Activated CD4-positive, alpha-beta T cell treated with anti-CD3 and anti-CD28 coated beads for 1 hour (primary cell): ENCODE results near the gene PNMT.

Experiments used
- DNase-seq: peaks from one replicate; pipeline ENCODE4 v3.0.0-alpha.2; 2020

The PNMT gene

GRCh38 chr17:39658346-39658745 lies 9.9 kb upstream of the PNMT start:
- DNase-seq, result no peak

DNA sequence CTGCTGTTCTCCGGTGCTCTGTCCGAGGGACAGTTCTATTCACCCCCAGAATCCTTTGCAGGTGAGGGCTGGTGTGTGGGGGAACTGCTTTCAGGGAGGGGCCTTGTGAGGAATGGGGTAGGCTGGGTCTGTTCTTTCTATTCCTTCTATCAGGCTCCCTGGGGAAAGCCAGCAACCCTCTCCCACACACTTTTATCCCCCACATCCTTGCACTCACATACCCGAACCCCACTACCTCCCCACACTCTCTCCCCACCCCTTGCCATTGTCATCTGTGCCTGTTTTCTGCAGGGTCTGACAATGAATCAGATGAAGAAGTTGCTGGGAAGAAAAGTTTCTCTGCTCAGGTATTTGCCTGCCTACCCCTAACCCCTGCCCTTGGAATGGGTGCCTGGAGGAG lies 9.5 kb upstream of the PNMT start:
- DNase-seq, result no peak

DNA sequence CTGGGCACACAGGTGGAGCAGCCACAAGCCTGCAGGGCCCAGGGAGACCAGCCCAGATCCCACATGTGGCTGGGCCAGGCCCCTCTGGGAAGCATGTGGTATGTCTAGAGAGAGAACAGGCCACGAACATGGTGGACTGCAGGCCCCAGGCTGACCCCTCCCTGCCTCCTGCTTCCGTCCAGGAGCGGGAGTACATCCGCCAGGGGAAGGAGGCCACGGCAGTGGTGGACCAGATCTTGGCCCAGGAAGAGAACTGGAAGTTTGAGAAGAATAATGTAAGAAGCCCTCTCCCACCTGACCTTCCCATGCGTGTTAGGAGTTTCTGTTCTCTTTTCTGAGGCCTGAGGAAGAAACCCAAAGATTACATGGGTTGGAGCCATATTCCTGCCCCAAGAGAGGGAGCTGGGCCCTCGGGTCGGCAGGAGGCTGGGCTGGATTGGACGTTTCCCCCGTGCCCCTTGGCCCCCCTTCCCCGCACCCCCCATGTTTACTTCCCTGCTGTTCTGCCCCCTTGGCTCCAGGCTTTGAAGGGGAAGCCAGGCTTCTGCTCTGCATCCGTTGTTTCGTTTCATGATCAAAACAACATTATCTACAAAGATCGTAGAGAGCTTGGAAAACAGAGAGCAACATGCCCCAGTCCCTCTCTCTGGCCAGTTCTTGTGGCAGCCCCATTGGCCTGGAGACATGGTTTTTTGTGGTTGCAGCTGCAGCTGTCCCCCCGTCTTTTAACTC lies 8.8 kb upstream of the PNMT start:
- no peak for DNase-seq

DNA sequence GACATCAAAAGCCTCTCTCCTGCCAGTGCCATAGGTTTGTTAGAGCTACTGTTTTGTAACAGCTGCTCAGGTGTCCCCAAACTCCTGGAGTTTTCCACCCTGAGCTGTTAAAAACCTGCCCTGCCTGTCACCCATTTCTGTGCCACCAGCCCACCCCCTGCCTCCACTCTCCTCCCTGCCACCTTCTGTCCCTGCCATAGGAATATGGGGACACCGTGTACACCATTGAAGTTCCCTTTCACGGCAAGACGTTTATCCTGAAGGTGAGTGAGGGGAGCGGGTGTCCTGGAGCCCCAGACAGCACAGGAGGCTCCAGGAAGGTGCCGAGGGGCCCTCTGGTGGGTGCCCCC lies 8.3 kb upstream of the PNMT start:
- DNase-seq, result no peak

GRCh38 chr17:39660397-39661385 lies 7.6 kb upstream of the PNMT start:
- no peak for DNase-seq

- no peak for DNase-seq
Measured at GRCh38 chr17:39661744-39662541, 6.3 kb upstream of the PNMT start.

DNA sequence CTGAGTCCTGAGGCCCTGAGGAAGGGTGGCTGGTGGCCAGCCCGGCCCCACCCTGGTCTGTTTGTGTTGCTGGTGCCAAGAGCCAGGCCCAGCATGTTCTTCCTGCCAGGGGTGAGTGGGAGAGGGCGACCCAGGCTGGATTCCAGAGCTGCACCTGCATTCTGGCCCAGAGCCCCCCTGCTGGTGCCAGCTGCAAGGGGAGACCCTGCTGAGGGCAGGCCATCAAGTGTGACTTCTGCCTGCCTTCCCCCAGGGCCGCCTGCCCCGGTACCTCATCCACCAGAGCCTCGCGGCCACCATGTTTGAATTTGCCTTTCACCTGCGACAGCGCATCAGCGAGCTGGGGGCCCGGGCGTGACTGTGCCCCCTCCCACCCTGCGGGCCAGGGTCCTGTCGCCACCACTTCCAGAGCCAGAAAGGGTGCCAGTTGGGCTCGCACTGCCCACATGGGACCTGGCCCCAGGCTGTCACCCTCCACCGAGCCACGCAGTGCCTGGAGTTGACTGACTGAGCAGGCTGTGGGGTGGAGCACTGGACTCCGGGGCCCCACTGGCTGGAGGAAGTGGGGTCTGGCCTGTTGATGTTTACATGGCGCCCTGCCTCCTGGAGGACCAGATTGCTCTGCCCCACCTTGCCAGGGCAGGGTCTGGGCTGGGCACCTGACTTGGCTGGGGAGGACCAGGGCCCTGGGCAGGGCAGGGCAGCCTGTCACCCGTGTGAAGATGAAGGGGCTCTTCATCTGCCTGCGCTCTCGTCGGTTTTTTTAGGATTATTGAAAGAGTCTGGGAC lies 5.5 kb upstream of the PNMT start:
- no peak for DNase-seq

DNA sequence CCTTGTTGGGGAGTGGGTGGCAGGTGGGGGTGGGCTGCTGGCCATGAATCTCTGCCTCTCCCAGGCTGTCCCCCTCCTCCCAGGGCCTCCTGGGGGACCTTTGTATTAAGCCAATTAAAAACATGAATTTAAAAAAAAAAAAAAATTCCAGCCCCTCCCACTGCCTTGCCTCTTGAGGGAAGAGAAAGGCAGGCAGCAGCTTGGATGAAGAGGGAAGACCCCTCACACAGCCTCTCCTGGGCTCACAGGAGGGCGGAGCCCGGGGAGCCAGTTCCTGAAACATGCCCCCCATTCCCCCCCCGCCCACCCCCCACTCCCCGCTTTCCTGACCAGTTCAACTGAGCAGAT lies 4.9 kb upstream of the PNMT start:
- DNase-seq, result no peak

GRCh38 chr17:39663688-39664580 lies 4.3 kb upstream of the PNMT start:
- no peak for DNase-seq

DNA sequence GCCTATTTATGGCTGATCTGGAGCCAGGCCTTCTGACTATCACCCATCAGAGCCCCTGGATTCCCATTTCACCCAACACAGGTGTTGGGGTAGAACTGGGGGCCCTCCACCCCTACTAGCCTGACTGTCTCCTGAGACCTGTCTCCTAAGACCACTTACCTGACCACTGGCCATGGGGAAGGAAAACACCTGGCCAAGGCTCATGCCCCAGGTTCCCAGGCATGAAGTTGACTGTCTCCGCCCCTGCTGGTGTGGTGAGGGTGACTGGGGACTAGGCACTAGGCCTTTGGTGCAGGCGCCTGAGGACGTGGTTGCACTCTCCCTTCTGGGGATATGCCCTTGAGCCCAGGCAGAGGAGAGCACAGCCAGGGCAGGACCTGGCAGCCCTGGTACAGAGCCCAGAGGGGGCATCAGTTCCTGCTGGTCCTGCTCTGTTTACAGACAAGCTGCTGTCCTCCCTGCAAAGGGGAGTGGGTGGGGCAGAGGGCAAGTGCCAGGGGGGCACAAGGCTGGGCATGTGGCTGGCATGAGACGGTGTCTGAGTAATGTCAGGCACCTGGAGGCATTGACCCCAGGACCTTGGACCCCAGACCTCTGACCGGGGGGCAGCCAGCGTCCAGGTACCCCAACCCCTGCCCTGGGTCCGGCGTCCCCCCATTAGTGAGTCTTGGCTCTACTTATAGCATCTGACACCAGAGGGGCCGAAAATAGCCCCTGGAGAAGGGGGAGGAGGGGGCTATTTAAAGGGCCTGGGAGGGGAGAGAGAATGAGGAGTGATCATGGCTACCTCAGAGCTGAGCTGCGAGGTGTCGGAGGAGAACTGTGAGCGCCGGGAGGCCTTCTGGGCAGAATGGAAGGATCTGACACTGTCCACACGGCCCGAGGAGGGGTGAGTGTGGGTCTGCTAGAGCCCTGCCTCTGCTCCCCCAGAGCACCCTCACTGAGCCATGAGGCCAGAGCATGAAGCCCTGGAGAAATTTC lies 3.4 kb upstream of the PNMT start, which contains the start of gene TCAP:
TSS of gene TCAP (plus strand) at position 769 of the 981 bp plus-strand sequence. CDS start at position 780, 11 bp downstream.
- no peak for DNase-seq

- DNase-seq, result no peak
Measured at GRCh38 chr17:39665642-39666224, 2.5 kb upstream of the PNMT start.

- DNase-seq, result no peak
Measured at GRCh38 chr17:39666231-39666600, 2.0 kb upstream of the PNMT start.

DNA sequence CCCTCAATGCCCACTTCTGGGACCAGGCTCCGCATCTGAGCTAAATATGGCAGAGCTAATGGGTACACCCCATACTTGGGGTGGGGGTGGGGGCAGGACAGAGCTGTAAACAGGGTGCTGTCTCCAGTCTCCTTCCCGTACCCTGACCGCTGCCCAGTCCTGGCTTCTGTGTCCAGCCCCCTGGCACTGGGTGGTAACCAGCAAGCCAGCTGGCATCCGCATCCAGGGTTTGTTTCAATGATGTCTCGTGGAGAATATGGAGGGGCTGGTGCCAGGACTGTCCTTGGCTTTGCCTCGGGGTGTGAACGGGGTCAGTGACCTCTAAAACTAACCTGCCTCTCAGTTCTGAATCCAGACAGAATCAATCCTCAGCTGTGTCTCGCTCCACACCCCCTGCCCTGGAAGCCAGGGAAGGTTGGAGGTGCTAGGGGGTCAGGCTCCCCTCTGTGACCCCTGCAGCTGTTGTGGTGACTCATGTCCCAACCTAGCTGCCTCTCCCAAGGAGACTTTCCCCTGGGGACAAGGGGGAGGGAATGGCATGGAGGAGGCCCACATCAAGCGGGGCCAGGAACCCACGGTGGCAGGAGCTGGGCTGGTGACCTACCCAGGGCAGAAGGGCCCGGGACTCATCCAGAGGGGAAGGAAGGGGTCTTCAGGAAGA lies 1.5 kb upstream of the PNMT start:
- DNase-seq, result no peak

DNA sequence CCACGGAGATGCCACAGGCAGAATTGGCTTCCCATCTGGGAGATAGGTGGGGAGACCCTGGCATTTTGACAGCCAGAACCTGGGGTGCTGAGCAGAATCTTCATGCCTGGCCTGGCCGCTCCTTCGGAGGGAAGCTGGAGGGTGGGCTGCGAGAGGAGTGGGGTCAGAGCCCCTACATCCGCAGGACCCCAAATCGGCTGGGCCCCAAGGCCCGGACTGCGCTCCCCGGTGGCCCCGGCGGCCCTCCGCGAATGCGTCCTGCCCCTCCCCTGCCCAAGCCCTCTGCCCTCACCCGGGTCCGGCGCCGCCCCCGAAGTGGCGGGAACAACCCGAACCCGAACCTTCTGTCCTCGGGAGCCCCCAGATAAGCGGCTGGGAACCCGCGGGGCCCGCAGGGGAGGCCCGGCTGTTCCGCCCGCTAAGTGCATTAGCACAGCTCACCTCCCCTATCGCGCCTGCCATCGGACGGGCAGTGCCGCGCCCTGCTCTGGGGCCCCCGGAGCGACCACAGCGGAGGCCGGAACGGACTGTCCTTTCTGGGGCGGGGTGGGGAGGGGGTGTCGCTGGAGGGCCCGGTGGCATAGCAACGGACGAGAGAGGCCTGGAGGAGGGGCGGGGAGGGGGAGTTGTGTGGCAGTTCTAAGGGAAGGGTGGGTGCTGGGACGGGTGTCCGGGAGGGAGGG lies 850 bp upstream of the PNMT start:
- no peak for DNase-seq

DNA sequence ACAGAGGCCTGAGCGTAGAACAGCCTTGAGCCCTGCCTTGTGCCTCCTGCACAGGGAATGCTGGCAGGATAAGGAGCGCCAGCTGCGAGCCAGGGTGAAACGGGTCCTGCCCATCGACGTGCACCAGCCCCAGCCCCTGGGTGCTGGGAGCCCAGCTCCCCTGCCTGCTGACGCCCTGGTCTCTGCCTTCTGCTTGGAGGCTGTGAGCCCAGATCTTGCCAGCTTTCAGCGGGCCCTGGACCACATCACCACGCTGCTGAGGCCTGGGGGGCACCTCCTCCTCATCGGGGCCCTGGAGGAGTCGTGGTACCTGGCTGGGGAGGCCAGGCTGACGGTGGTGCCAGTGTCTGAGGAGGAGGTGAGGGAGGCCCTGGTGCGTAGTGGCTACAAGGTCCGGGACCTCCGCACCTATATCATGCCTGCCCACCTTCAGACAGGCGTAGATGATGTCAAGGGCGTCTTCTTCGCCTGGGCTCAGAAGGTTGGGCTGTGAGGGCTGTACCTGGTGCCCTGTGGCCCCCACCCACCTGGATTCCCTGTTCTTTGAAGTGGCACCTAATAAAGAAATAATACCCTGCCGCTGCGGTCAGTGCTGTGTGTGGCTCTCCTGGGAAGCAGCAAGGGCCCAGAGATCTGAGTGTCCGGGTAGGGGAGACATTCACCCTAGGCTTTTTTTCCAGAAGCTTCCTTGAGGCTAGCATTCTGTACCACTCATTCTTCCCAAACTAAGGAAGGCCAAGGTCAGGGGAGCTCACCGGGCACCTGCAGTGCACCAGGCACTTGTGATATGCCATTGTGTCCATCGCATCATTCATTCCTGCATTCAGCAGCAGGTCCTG lies 1.9 kb downstream of the PNMT start:
- DNase-seq, result no peak

DNA sequence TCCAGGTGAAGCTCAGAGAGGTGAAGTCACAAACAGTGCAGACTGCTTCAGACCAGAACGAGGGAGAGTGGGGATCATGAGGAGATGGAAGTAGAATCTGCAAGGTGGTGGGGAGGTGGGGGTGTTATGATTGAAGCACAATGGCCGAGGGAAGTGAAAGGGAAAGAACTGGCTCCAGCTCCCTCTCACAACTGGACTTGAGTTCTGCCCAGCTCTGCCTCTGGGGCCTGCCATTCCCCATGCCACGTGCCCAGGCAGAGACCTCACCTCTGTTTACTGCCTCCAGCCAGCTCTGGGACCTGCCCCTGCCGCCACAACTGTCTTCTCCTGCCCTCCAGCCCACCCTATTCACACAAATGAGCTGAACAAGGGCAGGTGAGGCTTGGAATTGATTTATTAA lies 2.5 kb downstream of the PNMT start:
- DNase-seq, result no peak

- DNase-seq, result no peak
Measured at GRCh38 chr17:39671651-39672521, 3.6 kb downstream of the PNMT start.
